ENCODE data around the gene FNDC3B. TPM values are rescaled to one million over a fixed set of nuclear protein-coding genes. Genes with fewer than 3 reads are reported as not detected.

FNDC3B gene
- total and polyA plus RNA-seq, 2 of the 8 experiments (the other 6 are each of a cell fraction or from before 2014, with no cell fraction given), result 14.1 to 44.4 TPM

DNA sequence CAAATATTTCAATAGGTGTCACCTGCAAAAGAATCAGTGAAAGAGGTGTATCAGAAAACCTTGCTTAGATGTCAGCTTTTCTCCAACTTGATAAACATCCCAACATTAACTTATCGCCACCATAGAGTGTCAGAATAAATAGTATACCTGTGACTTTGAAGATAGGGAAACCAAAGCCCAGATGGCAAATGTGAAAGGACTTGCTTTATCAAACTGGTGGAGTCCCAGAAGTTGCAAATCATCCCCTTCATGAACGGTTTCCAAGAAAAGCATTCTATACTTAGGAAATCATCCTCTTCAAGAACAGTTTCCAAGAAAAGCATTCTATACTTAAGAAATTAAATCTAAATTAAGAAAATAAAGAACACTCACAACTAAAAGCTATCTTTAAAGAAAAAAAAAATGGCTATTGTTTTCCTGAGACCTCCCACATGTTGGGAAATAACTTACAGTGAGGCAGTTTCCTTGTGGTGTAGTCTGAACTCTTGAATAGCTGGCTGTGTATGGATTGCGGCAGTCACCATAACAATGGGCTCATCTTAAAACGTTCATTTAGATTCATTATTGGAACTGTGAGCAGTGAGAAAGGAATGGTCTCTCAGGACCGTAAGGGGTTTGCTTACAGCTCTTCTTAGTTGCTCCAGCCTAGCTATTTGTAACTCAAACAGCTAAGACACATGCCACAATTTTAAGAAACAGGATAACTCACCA, 352.4 kb downstream of the FNDC3B start (continued):
- TF ChIP-seq, protein P1, sequence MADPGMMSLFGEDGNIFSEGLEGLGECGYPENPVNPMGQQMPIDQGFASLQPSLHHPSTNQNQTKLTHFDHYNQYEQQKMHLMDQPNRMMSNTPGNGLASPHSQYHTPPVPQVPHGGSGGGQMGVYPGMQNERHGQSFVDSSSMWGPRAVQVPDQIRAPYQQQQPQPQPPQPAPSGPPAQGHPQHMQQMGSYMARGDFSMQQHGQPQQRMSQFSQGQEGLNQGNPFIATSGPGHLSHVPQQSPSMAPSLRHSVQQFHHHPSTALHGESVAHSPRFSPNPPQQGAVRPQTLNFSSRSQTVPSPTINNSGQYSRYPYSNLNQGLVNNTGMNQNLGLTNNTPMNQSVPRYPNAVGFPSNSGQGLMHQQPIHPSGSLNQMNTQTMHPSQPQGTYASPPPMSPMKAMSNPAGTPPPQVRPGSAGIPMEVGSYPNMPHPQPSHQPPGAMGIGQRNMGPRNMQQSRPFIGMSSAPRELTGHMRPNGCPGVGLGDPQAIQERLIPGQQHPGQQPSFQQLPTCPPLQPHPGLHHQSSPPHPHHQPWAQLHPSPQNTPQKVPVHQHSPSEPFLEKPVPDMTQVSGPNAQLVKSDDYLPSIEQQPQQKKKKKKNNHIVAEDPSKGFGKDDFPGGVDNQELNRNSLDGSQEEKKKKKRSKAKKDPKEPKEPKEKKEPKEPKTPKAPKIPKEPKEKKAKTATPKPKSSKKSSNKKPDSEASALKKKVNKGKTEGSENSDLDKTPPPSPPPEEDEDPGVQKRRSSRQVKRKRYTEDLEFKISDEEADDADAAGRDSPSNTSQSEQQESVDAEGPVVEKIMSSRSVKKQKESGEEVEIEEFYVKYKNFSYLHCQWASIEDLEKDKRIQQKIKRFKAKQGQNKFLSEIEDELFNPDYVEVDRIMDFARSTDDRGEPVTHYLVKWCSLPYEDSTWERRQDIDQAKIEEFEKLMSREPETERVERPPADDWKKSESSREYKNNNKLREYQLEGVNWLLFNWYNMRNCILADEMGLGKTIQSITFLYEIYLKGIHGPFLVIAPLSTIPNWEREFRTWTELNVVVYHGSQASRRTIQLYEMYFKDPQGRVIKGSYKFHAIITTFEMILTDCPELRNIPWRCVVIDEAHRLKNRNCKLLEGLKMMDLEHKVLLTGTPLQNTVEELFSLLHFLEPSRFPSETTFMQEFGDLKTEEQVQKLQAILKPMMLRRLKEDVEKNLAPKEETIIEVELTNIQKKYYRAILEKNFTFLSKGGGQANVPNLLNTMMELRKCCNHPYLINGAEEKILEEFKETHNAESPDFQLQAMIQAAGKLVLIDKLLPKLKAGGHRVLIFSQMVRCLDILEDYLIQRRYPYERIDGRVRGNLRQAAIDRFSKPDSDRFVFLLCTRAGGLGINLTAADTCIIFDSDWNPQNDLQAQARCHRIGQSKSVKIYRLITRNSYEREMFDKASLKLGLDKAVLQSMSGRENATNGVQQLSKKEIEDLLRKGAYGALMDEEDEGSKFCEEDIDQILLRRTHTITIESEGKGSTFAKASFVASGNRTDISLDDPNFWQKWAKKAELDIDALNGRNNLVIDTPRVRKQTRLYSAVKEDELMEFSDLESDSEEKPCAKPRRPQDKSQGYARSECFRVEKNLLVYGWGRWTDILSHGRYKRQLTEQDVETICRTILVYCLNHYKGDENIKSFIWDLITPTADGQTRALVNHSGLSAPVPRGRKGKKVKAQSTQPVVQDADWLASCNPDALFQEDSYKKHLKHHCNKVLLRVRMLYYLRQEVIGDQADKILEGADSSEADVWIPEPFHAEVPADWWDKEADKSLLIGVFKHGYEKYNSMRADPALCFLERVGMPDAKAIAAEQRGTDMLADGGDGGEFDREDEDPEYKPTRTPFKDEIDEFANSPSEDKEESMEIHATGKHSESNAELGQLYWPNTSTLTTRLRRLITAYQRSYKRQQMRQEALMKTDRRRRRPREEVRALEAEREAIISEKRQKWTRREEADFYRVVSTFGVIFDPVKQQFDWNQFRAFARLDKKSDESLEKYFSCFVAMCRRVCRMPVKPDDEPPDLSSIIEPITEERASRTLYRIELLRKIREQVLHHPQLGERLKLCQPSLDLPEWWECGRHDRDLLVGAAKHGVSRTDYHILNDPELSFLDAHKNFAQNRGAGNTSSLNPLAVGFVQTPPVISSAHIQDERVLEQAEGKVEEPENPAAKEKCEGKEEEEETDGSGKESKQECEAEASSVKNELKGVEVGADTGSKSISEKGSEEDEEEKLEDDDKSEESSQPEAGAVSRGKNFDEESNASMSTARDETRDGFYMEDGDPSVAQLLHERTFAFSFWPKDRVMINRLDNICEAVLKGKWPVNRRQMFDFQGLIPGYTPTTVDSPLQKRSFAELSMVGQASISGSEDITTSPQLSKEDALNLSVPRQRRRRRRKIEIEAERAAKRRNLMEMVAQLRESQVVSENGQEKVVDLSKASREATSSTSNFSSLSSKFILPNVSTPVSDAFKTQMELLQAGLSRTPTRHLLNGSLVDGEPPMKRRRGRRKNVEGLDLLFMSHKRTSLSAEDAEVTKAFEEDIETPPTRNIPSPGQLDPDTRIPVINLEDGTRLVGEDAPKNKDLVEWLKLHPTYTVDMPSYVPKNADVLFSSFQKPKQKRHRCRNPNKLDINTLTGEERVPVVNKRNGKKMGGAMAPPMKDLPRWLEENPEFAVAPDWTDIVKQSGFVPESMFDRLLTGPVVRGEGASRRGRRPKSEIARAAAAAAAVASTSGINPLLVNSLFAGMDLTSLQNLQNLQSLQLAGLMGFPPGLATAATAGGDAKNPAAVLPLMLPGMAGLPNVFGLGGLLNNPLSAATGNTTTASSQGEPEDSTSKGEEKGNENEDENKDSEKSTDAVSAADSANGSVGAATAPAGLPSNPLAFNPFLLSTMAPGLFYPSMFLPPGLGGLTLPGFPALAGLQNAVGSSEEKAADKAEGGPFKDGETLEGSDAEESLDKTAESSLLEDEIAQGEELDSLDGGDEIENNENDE (IDR thresholded peaks at IDR 0.05; ENCODE audit: insufficient replicate concordance, low read length), result no peak
- TF ChIP-seq GABPA (IDR thresholded peaks at IDR 0.05; ENCODE audit: borderline replicate concordance, insufficient read depth, low read length) (no peak), POLR2AphosphoS5 (IDR thresholded peaks at IDR 0.05; ENCODE audit: low read depth, low read length) (no peak), RNF2 (IDR thresholded peaks at IDR 0.05; ENCODE audit: borderline replicate concordance, low read depth, low read length, missing control alignments, poor library complexity, severe bottlenecking) (no peak), EP300 (IDR thresholded peaks at IDR 0.05; ENCODE audit: borderline replicate concordance in 1 of 2, low read depth in 2 of 2, low read length in 2 of 2) (no peak), PHF8 (conservative IDR thresholded peaks at IDR 0.05; ENCODE audit: low read depth, low read length) (no peak), SP4 (IDR thresholded peaks at IDR 0.05; ENCODE audit: low read length) (no peak), EZH2 (IDR thresholded peaks at IDR 0.05; ENCODE audit: low read depth, low read length, severe bottlenecking) (no peak)
